HFFc6 (cell line): ENCODE data around the gene HES7. TPM values are rescaled to one million over a fixed set of nuclear protein-coding genes. Genes with fewer than 3 reads are reported as not detected.

Experiments used
- DNase-seq: peaks from one replicate; pipeline ENCODE4 v3.0.0-alpha.2; 2018
- H3K27ac Mint-ChIP-seq: 2 replicates; pipeline ENCODE4 v1.8.0; 2020; ENCODE audit warnings: mild to moderate bottlenecking, mixed read lengths
- H3K27me3 Mint-ChIP-seq: 2 replicates; pipeline ENCODE4 v1.8.0; 2021; ENCODE audit warnings: mild to moderate bottlenecking, moderate library complexity, mixed read lengths; ENCODE audit not compliant: insufficient read depth
- H3K36me3 Mint-ChIP-seq: 2 replicates; pipeline ENCODE4 v1.8.0; 2021; ENCODE audit warnings: low read depth, mixed read lengths
- H3K4me1 Mint-ChIP-seq: 2 replicates; pipeline ENCODE4 v1.8.0; 2020; ENCODE audit warnings: low read depth, mixed read lengths
- H3K4me3 Mint-ChIP-seq: 2 replicates; pipeline ENCODE4 v1.8.0; 2020; ENCODE audit warnings: mild to moderate bottlenecking, moderate library complexity, mixed read lengths
- H3K9me3 Mint-ChIP-seq: 2 replicates; pipeline ENCODE4 v1.8.0; 2020; ENCODE audit warnings: mild to moderate bottlenecking, mixed read lengths
- total RNA-seq, 6 experiments: library from RNA; stranded (reverse); fragmentation: NEBNext Ultra II Directional; extraction: Animal tissue kit (Norgen Biotek cat#: 25700); gene quantifications; 2 replicates in 1 of 6; 3 replicates in 5 of 6; pipeline ENCODE4 v1.2.3, GENCODE V29; 2021
- TF ChIP-seq, protein P1 (sequence below): fragments of 200-600 bp; sonication (generic); IDR thresholded peaks from 2 replicates; pipeline ENCODE4 v1.5.0; 2021; ENCODE audit warnings: antibody characterized with exemption, mild to moderate bottlenecking

The HES7 gene
- total RNA-seq, 6 experiments from 2014 or later: 0.24 to 0.54 (median 0.41) TPM

DNA sequence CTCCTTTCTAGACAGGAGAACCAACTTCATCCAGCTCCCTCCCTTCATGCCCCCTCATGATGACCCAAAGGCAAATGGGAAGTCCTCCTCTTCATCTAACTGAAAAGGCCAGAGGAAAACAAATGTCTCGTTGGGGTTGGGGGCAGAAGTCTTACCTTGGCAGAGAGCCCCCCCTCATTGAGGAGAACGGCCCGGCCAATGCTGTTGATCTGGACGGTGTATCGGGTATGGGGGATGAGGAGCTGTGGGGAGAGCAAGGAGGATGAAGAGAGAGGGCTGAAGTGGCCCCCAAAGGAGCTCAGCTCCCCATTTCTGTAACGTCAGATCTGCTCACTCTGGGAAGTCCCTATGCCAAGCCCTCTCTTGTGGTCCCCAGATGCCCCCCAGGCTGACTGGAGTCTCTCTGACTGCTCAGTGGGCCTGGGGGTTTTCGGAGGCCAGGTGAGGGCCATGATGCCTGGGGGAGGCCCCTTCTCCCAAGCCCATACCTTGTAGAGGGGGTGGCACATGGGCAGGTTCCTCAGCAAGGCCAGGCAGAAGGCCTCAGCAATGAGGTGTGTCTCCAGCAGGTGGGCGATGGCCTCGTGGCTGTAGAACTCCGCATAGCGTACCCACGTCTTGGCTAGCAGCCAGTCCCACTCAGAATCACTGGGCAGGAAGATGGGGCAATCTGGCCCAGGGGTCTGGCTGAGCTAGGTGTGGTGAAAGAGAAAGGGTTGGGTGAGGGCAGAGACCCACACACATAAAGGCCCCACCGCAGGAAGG, 47.2 kb downstream of the HES7 start:
- TF ChIP-seq, protein P1, sequence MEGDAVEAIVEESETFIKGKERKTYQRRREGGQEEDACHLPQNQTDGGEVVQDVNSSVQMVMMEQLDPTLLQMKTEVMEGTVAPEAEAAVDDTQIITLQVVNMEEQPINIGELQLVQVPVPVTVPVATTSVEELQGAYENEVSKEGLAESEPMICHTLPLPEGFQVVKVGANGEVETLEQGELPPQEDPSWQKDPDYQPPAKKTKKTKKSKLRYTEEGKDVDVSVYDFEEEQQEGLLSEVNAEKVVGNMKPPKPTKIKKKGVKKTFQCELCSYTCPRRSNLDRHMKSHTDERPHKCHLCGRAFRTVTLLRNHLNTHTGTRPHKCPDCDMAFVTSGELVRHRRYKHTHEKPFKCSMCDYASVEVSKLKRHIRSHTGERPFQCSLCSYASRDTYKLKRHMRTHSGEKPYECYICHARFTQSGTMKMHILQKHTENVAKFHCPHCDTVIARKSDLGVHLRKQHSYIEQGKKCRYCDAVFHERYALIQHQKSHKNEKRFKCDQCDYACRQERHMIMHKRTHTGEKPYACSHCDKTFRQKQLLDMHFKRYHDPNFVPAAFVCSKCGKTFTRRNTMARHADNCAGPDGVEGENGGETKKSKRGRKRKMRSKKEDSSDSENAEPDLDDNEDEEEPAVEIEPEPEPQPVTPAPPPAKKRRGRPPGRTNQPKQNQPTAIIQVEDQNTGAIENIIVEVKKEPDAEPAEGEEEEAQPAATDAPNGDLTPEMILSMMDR: no peak
- Mint-ChIP-seq H3K4me3 (no peak overlapping the region), H3K27me3 (peaks cover 76% of the 10 kb centered on the region)

GRCh38 chr17:8075574-8076342, 48.1 kb downstream of the HES7 start:
- Mint-ChIP-seq H3K4me1 (peaks cover 17% of the 10 kb centered on the region), H3K4me3 (no peak overlapping the region), H3K36me3 (no peaks in the 10 kb centered on the region), H3K9me3 (no peaks in the 10 kb centered on the region), H3K27ac (no peak overlapping the region), H3K27me3 (peaks cover 79% of the 10 kb centered on the region)
- TF ChIP-seq, protein P1: no peak
- DNase-seq: no peak

More for the DNA sequence above, 47.2 kb downstream of the HES7 start:
- DNase-seq: no peak
- no peak overlapping the region for H3K27ac Mint-ChIP-seq
- H3K9me3 Mint-ChIP-seq: no peaks in the 10 kb centered on the region
- H3K4me1 Mint-ChIP-seq: peaks cover 17% of the 10 kb centered on the region
- H3K36me3 Mint-ChIP-seq: no peaks in the 10 kb centered on the region

GRCh38 chr17:8075081-8075480, 48.8 kb downstream of the HES7 start:
- Mint-ChIP-seq H3K4me1 (peaks cover 17% of the 10 kb centered on the region), H3K9me3 (no peaks in the 10 kb centered on the region), H3K27me3 (peaks cover 80% of the 10 kb centered on the region), H3K36me3 (no peaks in the 10 kb centered on the region), H3K27ac (no peak overlapping the region), H3K4me3 (no peak overlapping the region)
- TF ChIP-seq, protein P1: no peak
- no peak for DNase-seq

GRCh38 chr17:8074554-8074953, 49.4 kb downstream of the HES7 start:
- TF ChIP-seq, protein P1: no peak
- no peak overlapping the region for H3K4me3 Mint-ChIP-seq
- H3K36me3 Mint-ChIP-seq: no peaks in the 10 kb centered on the region
- no peaks in the 10 kb centered on the region for H3K9me3 Mint-ChIP-seq
- DNase-seq: no peak
- no peak overlapping the region for H3K27ac Mint-ChIP-seq
- H3K4me1 Mint-ChIP-seq: peaks cover 17% of the 10 kb centered on the region
- peaks cover 82% of the 10 kb centered on the region for H3K27me3 Mint-ChIP-seq

DNA sequence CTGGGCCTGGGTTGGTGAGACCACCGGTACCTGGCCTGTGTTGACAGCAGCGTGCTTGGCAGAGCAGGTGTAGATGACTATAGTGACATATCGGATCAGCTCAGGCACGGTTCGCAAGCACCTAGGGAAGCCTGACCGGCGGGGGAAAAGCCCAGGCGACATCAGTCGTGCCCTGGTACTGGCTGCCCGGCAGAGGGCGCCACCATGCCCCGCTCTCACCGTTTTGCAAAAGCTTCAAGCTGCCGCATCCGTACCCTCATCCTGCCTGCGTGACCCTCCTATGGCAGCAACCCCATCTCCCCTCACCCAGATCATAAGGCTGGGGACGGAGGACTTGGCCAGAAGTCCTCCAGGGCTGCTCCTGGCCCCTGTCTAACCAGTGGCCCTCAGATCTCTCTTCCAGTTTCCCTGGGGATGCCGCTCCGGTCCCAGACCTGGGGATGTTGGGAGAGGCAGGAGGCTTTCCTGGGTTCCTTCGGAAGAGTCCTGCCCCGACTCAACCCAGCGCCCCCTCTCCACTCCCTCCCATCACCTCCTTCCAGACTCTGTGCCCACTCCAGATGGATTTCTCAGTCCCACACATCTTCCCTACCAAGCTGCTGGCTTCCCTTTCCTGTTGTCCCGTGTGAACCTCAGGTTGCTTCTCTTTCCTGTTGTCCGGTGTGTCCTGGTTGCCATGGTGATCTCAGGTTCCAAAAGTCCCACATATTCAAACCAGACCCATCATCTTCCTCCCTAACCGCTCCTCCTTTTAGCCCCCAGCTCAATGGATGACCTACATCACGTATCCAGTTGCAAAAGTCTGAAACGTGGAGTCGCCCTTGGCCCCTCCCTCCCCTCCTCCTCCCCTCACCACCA, 50.0 kb downstream of the HES7 start:
- TF ChIP-seq, protein P1: peak; percentile 95
- DNase-seq: peak; percentile 25
- no peaks in the 10 kb centered on the region for H3K9me3 Mint-ChIP-seq
- H3K4me3 Mint-ChIP-seq: peak overlapping the region; percentile 64
- H3K36me3 Mint-ChIP-seq: no peaks in the 10 kb centered on the region
- H3K4me1 Mint-ChIP-seq: peaks cover 17% of the 10 kb centered on the region
- peaks cover 83% of the 10 kb centered on the region for H3K27me3 Mint-ChIP-seq
- no peak overlapping the region for H3K27ac Mint-ChIP-seq
